Glomerular visceral epithelial cell (primary cell): Measurements from ENCODE around the gene PNKP.

Experiments
- DNase-seq: peaks from one replicate; pipeline ENCODE4 v3.0.0-alpha.2; 2016; ENCODE audit errors: extremely low spot score

PNKP gene

GRCh38 chr19:49890349-49891311, 23.3 kb upstream of the PNKP start:
- DNase-seq: no peak

GRCh38 chr19:49889687-49890348, 22.4 kb upstream of the PNKP start:
- DNase-seq: no peak

- DNase-seq: no peak
Measured at GRCh38 chr19:49889038-49889686, 21.8 kb upstream of the PNKP start.

- DNase-seq: no peak
Measured at GRCh38 chr19:49888510-49888824, 21.1 kb upstream of the PNKP start.

- no peak for DNase-seq
Measured at GRCh38 chr19:49887665-49888509, 20.5 kb upstream of the PNKP start.

- DNase-seq: no peak
Measured at GRCh38 chr19:49887037-49887664, 19.8 kb upstream of the PNKP start.

GRCh38 chr19:49884760-49885159, 17.4 kb upstream of the PNKP start:
- DNase-seq: no peak

GRCh38 chr19:49884109-49884508, 16.7 kb upstream of the PNKP start:
- no peak for DNase-seq

- DNase-seq: no peak
Measured at GRCh38 chr19:49883094-49883493, 15.7 kb upstream of the PNKP start.

- no peak for DNase-seq
Measured at GRCh38 chr19:49882643-49883042, 15.3 kb upstream of the PNKP start.

- DNase-seq: no peak
Measured at GRCh38 chr19:49881672-49882394, 14.5 kb upstream of the PNKP start.

- DNase-seq: no peak
Measured at GRCh38 chr19:49881186-49881585, 13.8 kb upstream of the PNKP start.

- no peak for DNase-seq
Measured at GRCh38 chr19:49880162-49880869, 12.9 kb upstream of the PNKP start.

GRCh38 chr19:49879243-49879963, 12.0 kb upstream of the PNKP start:
- DNase-seq: no peak

- DNase-seq: no peak
Measured at GRCh38 chr19:49878744-49879070, 11.3 kb upstream of the PNKP start.

GRCh38 chr19:49877879-49878743, 10.7 kb upstream of the PNKP start:
- peak; percentile 98 for DNase-seq

GRCh38 chr19:49877020-49877878, 9.9 kb upstream of the PNKP start, which contains the start of the genes AKT1S1 and TBC1D17:
Gene AKT1S1 (minus strand): TSS chr19:49877355. CDS start chr19:49873295, 4,060 bp downstream.
Gene TBC1D17 (plus strand): TSS chr19:49877702. CDS start chr19:49877724, 22 bp downstream.
- peak; percentile 100 for DNase-seq
